GM12878 (cell line): ENCODE data around the gene DAZAP2. TPM values are rescaled to one million over a fixed set of nuclear protein-coding genes. Genes with fewer than 3 reads are reported as not detected.

Source experiments
- ATF7 ChIP-seq: fragments of 450-650 bp; IDR thresholded peaks from 2 replicates; pipeline ENCODE4 v1.6.1; 2016; ENCODE audit warnings: low read depth, mild to moderate bottlenecking
- BCL3 ChIP-seq: IDR thresholded peaks from 2 replicates; pipeline ENCODE4 v1.6.1; 2011; ENCODE audit warnings: borderline replicate concordance, low read depth, mild to moderate bottlenecking, moderate library complexity, low read length; ENCODE audit not compliant: insufficient read depth, poor library complexity, severe bottlenecking
- CUX1 ChIP-seq: IDR thresholded peaks from 2 replicates; pipeline ENCODE4 v1.6.1; 2012; ENCODE audit warnings: improper control_type of control experiment, low read depth, low read length; ENCODE audit not compliant: insufficient replicate concordance
- E2F8 ChIP-seq: fragments of 450-650 bp; IDR thresholded peaks from 2 replicates; pipeline ENCODE4 v1.6.1; 2018; ENCODE audit warnings: mild to moderate bottlenecking, low read depth, moderate library complexity; ENCODE audit not compliant: partially characterized antibody
- MTA3 ChIP-seq: IDR thresholded peaks from 2 replicates; pipeline ENCODE4 v1.6.1; 2012; ENCODE audit warnings: low read length, inconsistent platforms, borderline replicate concordance
- PAX5 ChIP-seq: IDR thresholded peaks from 2 replicates; pipeline ENCODE4 v1.6.1; 2011; ENCODE audit warnings: low read depth, low read length, borderline replicate concordance
- POLR2A ChIP-seq: IDR thresholded peaks from 2 replicates; pipeline ENCODE4 v1.6.1; 2011; ENCODE audit warnings: low read depth, mild to moderate bottlenecking, low read length
- PRDM15 ChIP-seq: fragments of 450-650 bp; formaldehyde crosslinking; IDR thresholded peaks from 2 replicates; pipeline ENCODE4 v1.4.0; 2020; ENCODE audit warnings: mild to moderate bottlenecking, moderate library complexity
- ZBED1 ChIP-seq: IDR thresholded peaks from 2 replicates; pipeline ENCODE4 v1.6.1; 2016; ENCODE audit warnings: borderline replicate concordance
- ZBTB11 ChIP-seq: fragments of 450-650 bp; formaldehyde crosslinking; IDR thresholded peaks from 2 replicates; pipeline ENCODE4 v1.5.0; 2022; ENCODE audit warnings: mild to moderate bottlenecking, missing genetic modification characterization
- ZNF24 ChIP-seq: fragments of 450-650 bp; IDR thresholded peaks from 2 replicates; pipeline ENCODE4 v1.6.1; 2017; ENCODE audit warnings: antibody characterized with exemption, mild to moderate bottlenecking
- polyA plus RNA-seq, 11 experiments: library from polyadenylated mRNA; depleted of rRNA in 4 of 11; unstranded in 6 of 11; stranded (reverse) in 5 of 11; fragments of >200 nt; fragmentation: Nextera tagmentation in 4 of 11; fragmentation: Illumina TruSeq in 1 of 11; extraction: Ambion mirVana in 4 of 11; extraction: Trizol in 1 of 11; gene quantifications; 1 replicate in 1 of 11; 2 replicates in 10 of 11; pipeline versions ENCODE4 v1.2.1 to v1.2.3, GENCODE V29; 2011 to 2016; ENCODE audit warnings: inconsistent platforms in 2 of 11, missing spikeins in 2 of 11, low read depth in 1 of 11
- total RNA-seq, 4 experiments: library from RNA; depleted of rRNA in 3 of 4; stranded (reverse); fragments of >200 nt in 3 of 4; fragmentation: Illumina TruSeq in 1 of 4; extraction: Trizol in 1 of 4; gene quantifications; 2 replicates each; pipeline versions ENCODE4 v1.2.1 to v1.2.3, GENCODE V29; 2013 to 2021

The DAZAP2 gene
- total and polyA plus RNA-seq, 10 of the 15 experiments (the other 5 are each of a cell fraction or from before 2014, with no cell fraction given) = 71.0 to 267 (median 158) TPM

GRCh38 chr12:51238510-51239334 lies at the start of gene DAZAP2 (continued):
- no peak for TF ChIP-seq PRDM15 (CRISPR knock-in tag)
- TF ChIP-seq POLR2A = peak; percentile 93
- TF ChIP-seq ATF7 = 0 out of 2 replicates have a peak, but pooled peaks have one; percentile 26
- peak; percentile 81 for TF ChIP-seq E2F8
- 0 out of 2 replicates have a peak, but pooled peaks have one; percentile 32 for TF ChIP-seq PAX5
- no peak for TF ChIP-seq BCL3
- peak; percentile 45; the same call in 1 of the 2 replicates for TF ChIP-seq ZBTB11 (CRISPR knock-in tag)
- TF ChIP-seq CUX1 = no peak
- TF ChIP-seq ZBED1 = no peak
- TF ChIP-seq MTA3 = no peak
- TF ChIP-seq ZNF24 = no peak
